Testis (tissue), 2 donors: ENCODE results near the gene TTC23.

Experiments
- CTCF ChIP-seq, 3 experiments: fragments of 450-650 bp in 2 of 3; fragments of 200-600 bp in 1 of 3; sonication (generic) in 1 of 3; IDR thresholded peaks; one replicate each; pipeline ENCODE4 v1.5.1; 2016 to 2019; ENCODE audit warnings: antibody characterized with exemption in 3 of 3, mild to moderate bottlenecking in 2 of 3, moderate library complexity in 1 of 3
- POLR2A ChIP-seq: fragments of 450-650 bp; IDR thresholded peaks from one replicate; pipeline ENCODE4 v1.6.1; 2017; ENCODE audit warnings: antibody characterized with exemption, mild to moderate bottlenecking, moderate library complexity

- TF ChIP-seq CTCF (IDR thresholded peaks at IDR 0.05): no peak
- no peak for TF ChIP-seq POLR2A
Measured at GRCh38 chr15:99174567-99175395, 74.6 kb downstream of the TTC23 start.
